Measurements from ENCODE around the gene RAB23.

RAB23 gene

GRCh38 chr6:57180596-57180995 is 41.5 kb downstream of the RAB23 start:
- no peak for DNase-seq (ENCODE audit: low read depth)

GRCh38 chr6:57177545-57178265 is 44.4 kb downstream of the RAB23 start:
- peak; percentile 63 for DNase-seq (ENCODE audit: low read depth)

- no peak for DNase-seq (ENCODE audit: low read depth)
These were observed 47.6 kb downstream of the RAB23 start for GRCh38 chr6:57174511-57174907.

- peak; percentile 84 for DNase-seq (ENCODE audit: low read depth)
These were observed 48.1 kb downstream of the RAB23 start for GRCh38 chr6:57173886-57174510.

GRCh38 chr6:57173056-57173885 is 48.8 kb downstream of the RAB23 start:
- DNase-seq (ENCODE audit: low read depth) = peak; percentile 29

GRCh38 chr6:57172136-57173055 is 49.7 kb downstream of the RAB23 start, which contains the start of gene BAG2:
BAG2 (plus strand) TSS chr6:57172326; CDS start chr6:57172698, 372 bp downstream.
- DNase-seq (ENCODE audit: low read depth) = peak; percentile 89

- no peak for DNase-seq (ENCODE audit: low read depth)
These were observed 57.0 kb downstream of the RAB23 start for GRCh38 chr6:57165080-57165479.

- DNase-seq (ENCODE audit: low read depth) = no peak
These were observed 58.2 kb downstream of the RAB23 start for GRCh38 chr6:57163956-57164355.

GRCh38 chr6:57162516-57162915 is 59.6 kb downstream of the RAB23 start:
- peak; percentile 63 for DNase-seq (ENCODE audit: low read depth)

- peak; percentile 26 for DNase-seq (ENCODE audit: low read depth)
These were observed 60.1 kb downstream of the RAB23 start for GRCh38 chr6:57162028-57162427.

- DNase-seq (ENCODE audit: low read depth) = no peak
These were observed 63.0 kb downstream of the RAB23 start for GRCh38 chr6:57159127-57159526.

- peak; percentile 30 for DNase-seq (ENCODE audit: low read depth)
These were observed 63.4 kb downstream of the RAB23 start for GRCh38 chr6:57158658-57159057.

GRCh38 chr6:57147955-57148858 is 73.9 kb downstream of the RAB23 start:
- peak; percentile 34 for DNase-seq (ENCODE audit: low read depth)

- peak; percentile 52 for DNase-seq (ENCODE audit: low read depth)
These were observed 74.7 kb downstream of the RAB23 start for GRCh38 chr6:57147401-57147800.

- no peak for DNase-seq (ENCODE audit: low read depth)
These were observed 78.4 kb downstream of the RAB23 start for GRCh38 chr6:57143690-57144089.

- DNase-seq (ENCODE audit: low read depth) = no peak
These were observed 80.0 kb downstream of the RAB23 start for GRCh38 chr6:57142178-57142525.

GRCh38 chr6:57141451-57142177 is 80.5 kb downstream of the RAB23 start:
- no peak for DNase-seq (ENCODE audit: low read depth)

- DNase-seq (ENCODE audit: low read depth) = no peak
These were observed 84.1 kb downstream of the RAB23 start for GRCh38 chr6:57138026-57138425.

GRCh38 chr6:57137350-57137749 is 84.8 kb downstream of the RAB23 start:
- no peak for DNase-seq (ENCODE audit: low read depth)

Data from amniotic epithelial cell (primary cell).